ENCODE data around the gene CASP2.

Gene CASP2

GRCh38 chr7:143244321-143244720 lies 43.8 kb upstream of the CASP2 start:
- TF ChIP-seq CTCF (IDR thresholded peaks at IDR 0.05; ENCODE audit: borderline replicate concordance, insufficient read depth, low read depth, low read length), result no peak

GRCh38 chr7:143245123-143245522 lies 43.0 kb upstream of the CASP2 start:
- no peak for TF ChIP-seq CTCF (IDR thresholded peaks at IDR 0.05; ENCODE audit: borderline replicate concordance, insufficient read depth, low read depth, low read length)
- no peak overlapping the region for H3K4me3 ChIP-seq (ENCODE audit: low read depth, low read length)

More at GRCh38 chr7:143244321-143244720, 43.8 kb upstream of the CASP2 start:
- no peak overlapping the region for H3K4me3 ChIP-seq (ENCODE audit: low read depth, low read length)

GRCh38 chr7:143247372-143247771 lies 40.8 kb upstream of the CASP2 start:
- H3K4me3 ChIP-seq (ENCODE audit: low read depth, low read length), result no peak overlapping the region
- no peak for TF ChIP-seq CTCF (IDR thresholded peaks at IDR 0.05; ENCODE audit: borderline replicate concordance, insufficient read depth, low read depth, low read length)

- H3K4me3 ChIP-seq (ENCODE audit: low read depth, low read length), result no peak overlapping the region
- no peak for TF ChIP-seq CTCF (IDR thresholded peaks at IDR 0.05; ENCODE audit: borderline replicate concordance, insufficient read depth, low read depth, low read length)
These were observed 39.3 kb upstream of the CASP2 start for GRCh38 chr7:143248761-143249354.

GRCh38 chr7:143250199-143250598 lies 38.0 kb upstream of the CASP2 start:
- H3K4me3 ChIP-seq (ENCODE audit: low read depth, low read length), result no peak overlapping the region
- no peak for TF ChIP-seq CTCF (IDR thresholded peaks at IDR 0.05; ENCODE audit: borderline replicate concordance, insufficient read depth, low read depth, low read length)

- no peak overlapping the region for H3K4me3 ChIP-seq (ENCODE audit: low read depth, low read length)
- no peak for TF ChIP-seq CTCF (IDR thresholded peaks at IDR 0.05; ENCODE audit: borderline replicate concordance, insufficient read depth, low read depth, low read length)
These were observed 37.3 kb upstream of the CASP2 start for GRCh38 chr7:143250822-143251221.

- H3K4me3 ChIP-seq (ENCODE audit: low read depth, low read length), result no peak overlapping the region
- no peak for TF ChIP-seq CTCF (IDR thresholded peaks at IDR 0.05; ENCODE audit: borderline replicate concordance, insufficient read depth, low read depth, low read length)
These were observed 36.1 kb upstream of the CASP2 start for GRCh38 chr7:143252006-143252405.
